Neural crest cell (in vitro differentiated cells): Measurements from ENCODE around the gene PAQR5. TPM values are rescaled to one million over a fixed set of nuclear protein-coding genes. Genes with fewer than 3 reads are reported as not detected.
A peak's percentile ranks its signal among the peaks of the same experiment; 100 is the strongest.

Source experiments
- DNase-seq: peaks from one replicate; pipeline ENCODE4 v3.0.0; 2021; ENCODE audit warnings: low read depth, mixed read lengths, low spot score
- H3K27ac Mint-ChIP-seq: one replicate; pipeline ENCODE4 v1.8.0; 2021; ENCODE audit warnings: mild to moderate bottlenecking, mixed read lengths; ENCODE audit not compliant: unreplicated experiment
- H3K27me3 Mint-ChIP-seq: 2 replicates; pipeline ENCODE4 v1.8.0; 2021; ENCODE audit warnings: low read depth, mild to moderate bottlenecking, mixed read lengths
- H3K36me3 Mint-ChIP-seq: 2 replicates; pipeline ENCODE4 v1.8.0; 2021; ENCODE audit warnings: low read depth, mild to moderate bottlenecking, mixed read lengths
- H3K4me1 Mint-ChIP-seq: 2 replicates; pipeline ENCODE4 v1.8.0; 2021; ENCODE audit warnings: mixed read lengths
- H3K4me3 Mint-ChIP-seq: one replicate; pipeline ENCODE4 v1.8.0; 2021; ENCODE audit warnings: mild to moderate bottlenecking, mixed read lengths
- H3K9me3 Mint-ChIP-seq: 2 replicates; pipeline ENCODE4 v1.8.0; 2021; ENCODE audit warnings: mixed read lengths
- total RNA-seq: library from RNA; stranded (reverse); gene quantifications from 2 replicates; pipeline ENCODE4 v1.2.1, GENCODE V29; 2021
- TF ChIP-seq, protein P1 (sequence below): fragments of 200-600 bp; sonication (generic); conservative IDR thresholded peaks from 2 replicates; pipeline ENCODE4 v1.5.0; 2021; ENCODE audit warnings: antibody characterized with exemption, mild to moderate bottlenecking

Gene PAQR5
- total RNA-seq, 1 donor from 2014 or later: 0.21 TPM

DNA sequence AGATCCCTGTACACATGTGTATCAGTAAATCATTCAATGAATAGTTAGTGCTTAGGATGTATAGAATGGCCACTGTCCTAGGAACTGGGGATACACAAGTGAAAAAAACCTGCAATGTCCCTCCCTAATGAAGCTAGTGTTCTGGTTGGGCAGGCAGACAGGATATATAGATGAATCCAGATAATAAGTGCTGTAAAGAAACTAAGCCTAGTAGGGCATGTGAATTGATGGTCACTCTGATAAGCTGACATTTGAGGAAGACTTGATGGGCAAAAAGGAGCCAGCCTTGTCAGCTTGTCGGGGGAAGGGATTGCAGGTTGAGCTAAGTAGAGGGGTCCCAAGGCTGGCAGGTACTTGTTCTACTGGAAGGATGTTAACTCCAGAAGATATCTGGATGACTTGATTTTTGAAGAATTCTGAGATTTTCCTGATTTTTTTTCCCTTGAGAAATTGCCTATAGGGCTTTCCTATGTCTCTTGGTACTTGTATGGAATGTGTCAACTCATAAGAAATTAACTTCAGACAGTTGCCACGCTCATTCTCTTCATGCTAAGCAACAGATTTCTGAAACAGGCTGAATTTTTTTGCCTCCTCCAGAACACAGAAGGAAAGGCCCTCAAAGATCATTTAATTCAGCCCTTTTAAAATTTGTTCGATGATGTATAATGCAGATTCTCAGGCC lies 109.1 kb downstream of the PAQR5 start:
- H3K9me3 Mint-ChIP-seq: no peaks in the 10 kb centered on the region
- TF ChIP-seq, protein P1, sequence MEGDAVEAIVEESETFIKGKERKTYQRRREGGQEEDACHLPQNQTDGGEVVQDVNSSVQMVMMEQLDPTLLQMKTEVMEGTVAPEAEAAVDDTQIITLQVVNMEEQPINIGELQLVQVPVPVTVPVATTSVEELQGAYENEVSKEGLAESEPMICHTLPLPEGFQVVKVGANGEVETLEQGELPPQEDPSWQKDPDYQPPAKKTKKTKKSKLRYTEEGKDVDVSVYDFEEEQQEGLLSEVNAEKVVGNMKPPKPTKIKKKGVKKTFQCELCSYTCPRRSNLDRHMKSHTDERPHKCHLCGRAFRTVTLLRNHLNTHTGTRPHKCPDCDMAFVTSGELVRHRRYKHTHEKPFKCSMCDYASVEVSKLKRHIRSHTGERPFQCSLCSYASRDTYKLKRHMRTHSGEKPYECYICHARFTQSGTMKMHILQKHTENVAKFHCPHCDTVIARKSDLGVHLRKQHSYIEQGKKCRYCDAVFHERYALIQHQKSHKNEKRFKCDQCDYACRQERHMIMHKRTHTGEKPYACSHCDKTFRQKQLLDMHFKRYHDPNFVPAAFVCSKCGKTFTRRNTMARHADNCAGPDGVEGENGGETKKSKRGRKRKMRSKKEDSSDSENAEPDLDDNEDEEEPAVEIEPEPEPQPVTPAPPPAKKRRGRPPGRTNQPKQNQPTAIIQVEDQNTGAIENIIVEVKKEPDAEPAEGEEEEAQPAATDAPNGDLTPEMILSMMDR: no peak
- no peaks in the 10 kb centered on the region for H3K36me3 Mint-ChIP-seq
- peak overlapping the region; percentile 24 for H3K4me3 Mint-ChIP-seq
- H3K27me3 Mint-ChIP-seq: no peaks in the 10 kb centered on the region
- H3K4me1 Mint-ChIP-seq: no peaks in the 10 kb centered on the region
- H3K27ac Mint-ChIP-seq: no peak overlapping the region
- no peak for DNase-seq

DNA sequence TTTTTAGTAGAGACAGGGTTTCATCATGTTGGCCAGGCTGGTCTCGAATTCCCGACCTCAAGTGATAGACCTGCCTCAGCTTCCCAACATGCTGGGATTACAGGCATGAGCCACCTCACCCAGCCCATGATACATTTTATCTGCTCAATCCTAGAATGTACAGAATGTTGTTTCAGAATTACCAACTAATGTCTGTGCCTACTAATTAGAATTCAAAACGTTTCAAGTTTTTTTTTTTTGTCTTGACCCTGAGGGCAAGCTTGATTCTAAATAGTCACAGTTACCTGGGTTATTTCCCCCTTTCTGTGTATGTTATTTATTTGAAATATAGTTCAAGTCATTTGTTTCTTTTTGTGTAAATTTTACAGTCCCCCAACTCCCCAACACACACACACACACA lies 110.1 kb downstream of the PAQR5 start:
- Mint-ChIP-seq H3K27ac (no peak overlapping the region), H3K4me3 (no peak overlapping the region), H3K27me3 (no peaks in the 10 kb centered on the region), H3K4me1 (peaks cover 6% of the 10 kb centered on the region), H3K9me3 (no peaks in the 10 kb centered on the region), H3K36me3 (no peaks in the 10 kb centered on the region)
- no peak for DNase-seq
- TF ChIP-seq, protein P1: no peak

DNA sequence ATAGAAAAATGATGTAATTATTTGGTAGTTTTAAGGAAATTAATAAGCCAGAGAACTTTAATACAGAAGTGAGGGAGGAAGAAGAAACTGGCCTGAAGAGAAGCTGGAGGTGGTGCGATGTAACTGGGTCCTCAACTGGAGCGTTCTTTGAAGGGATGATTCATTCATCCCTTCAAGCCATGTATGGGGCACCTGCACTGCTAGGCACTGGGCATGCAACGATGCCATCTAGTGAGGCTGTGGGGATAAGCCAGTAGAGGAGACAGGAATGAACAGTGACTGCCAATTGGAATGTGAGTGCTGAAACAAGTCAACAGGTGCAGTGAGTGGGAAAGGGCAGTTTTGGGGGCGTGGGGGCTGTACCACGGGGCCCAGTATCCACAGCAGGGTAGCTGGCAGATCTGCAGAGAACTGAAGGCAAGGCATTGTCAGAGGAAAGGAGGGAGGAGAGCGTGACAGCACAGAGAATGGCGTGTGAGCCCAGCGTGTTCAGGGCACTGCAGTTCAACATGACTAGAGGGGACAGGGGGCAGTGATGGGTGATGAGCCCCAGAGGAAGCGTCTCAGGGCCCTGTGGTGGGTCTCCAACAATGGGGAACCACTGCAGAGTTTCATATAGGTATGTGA lies 111.6 kb downstream of the PAQR5 start:
- Mint-ChIP-seq H3K27me3 (no peaks in the 10 kb centered on the region), H3K4me1 (peaks cover 16% of the 10 kb centered on the region), H3K27ac (no peak overlapping the region), H3K9me3 (no peaks in the 10 kb centered on the region), H3K4me3 (no peak overlapping the region), H3K36me3 (no peaks in the 10 kb centered on the region)
- TF ChIP-seq, protein P1: no peak
- DNase-seq: no peak

DNA sequence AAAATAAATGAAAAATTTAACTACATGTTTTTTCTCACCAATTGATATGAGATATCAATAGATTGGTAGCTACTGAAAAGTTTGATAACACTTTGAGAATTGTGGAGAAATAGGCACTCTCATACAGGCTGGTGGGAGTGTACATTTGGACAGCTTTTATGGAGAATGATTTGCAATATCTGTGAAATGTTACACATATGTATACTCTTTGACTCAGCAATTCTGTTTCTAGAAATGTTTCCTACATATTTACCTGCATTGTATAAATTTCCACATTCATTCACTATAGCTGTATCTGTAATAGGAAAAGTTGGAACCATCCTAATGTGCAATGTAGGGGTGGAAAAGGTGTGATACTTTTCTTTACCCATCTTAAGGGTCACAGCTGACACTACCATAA lies 113.6 kb downstream of the PAQR5 start:
- Mint-ChIP-seq H3K27me3 (no peaks in the 10 kb centered on the region), H3K4me3 (peak overlapping the region; percentile 85), H3K36me3 (no peaks in the 10 kb centered on the region), H3K27ac (no peak overlapping the region), H3K4me1 (peaks cover 27% of the 10 kb centered on the region), H3K9me3 (no peaks in the 10 kb centered on the region)
- TF ChIP-seq, protein P1: no peak
- no peak for DNase-seq

DNA sequence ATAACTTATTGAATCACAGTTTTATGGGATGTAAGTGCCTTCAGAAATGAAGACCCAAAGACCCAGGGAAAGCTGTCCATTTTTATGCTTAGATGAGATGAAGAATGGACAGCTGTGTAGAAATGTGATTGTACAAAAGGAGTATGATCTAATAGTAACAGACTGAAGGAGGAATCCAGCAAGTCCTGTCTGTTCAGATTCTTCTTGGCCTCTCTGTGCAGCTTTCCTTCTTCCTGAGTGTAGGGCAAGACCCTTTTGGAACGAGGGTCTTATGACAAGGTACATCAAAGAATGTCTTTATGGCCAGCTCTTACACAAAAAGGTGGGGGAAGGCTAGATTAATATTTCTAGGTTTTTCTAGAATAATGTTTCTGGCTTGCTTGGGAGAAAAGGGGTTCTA lies 114.0 kb downstream of the PAQR5 start:
- Mint-ChIP-seq H3K36me3 (no peaks in the 10 kb centered on the region), H3K4me3 (peak overlapping the region; percentile 85), H3K27me3 (no peaks in the 10 kb centered on the region), H3K27ac (no peak overlapping the region), H3K4me1 (peaks cover 32% of the 10 kb centered on the region), H3K9me3 (no peaks in the 10 kb centered on the region)
- DNase-seq: no peak
- TF ChIP-seq, protein P1: no peak
